ENCODE data around the gene AK4. TPM values are rescaled to one million over a fixed set of nuclear protein-coding genes. Genes with fewer than 3 reads are reported as not detected.

The AK4 gene
- polyA plus RNA-seq, 3 donors, result 4.3 to 9.9 (median 6.7) TPM

DNA sequence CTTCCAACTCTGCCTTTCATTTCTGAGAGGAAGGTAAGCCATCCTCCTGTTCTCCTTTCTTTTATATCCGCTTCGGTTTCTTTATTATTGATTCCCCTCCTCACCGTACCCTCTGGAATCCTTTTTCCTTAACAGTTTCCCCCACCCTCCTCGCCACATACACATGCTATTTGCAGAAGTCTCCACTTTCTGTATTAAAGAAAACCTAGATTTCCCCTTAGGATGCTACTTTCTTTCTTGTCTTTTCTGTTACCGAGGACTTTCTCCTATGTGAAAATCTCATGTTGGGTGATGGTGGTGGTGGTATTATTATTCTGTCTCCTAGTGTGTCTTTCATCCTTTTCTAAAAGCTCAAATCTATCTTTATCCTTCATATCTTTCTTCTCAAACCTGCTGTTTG, 62.3 kb downstream of the AK4 start:
- no peak overlapping the region for H3K4me2 ChIP-seq (replicated peaks; ENCODE audit: extremely low read depth, low read length, poor library complexity, severe bottlenecking)
- H2AFZ ChIP-seq (ENCODE audit: insufficient read depth, low read depth, low read length, poor library complexity, severe bottlenecking), result no peak overlapping the region
- 100% methylated on average over 2 of the region's 5 CpGs for WGBS (ENCODE audit: insufficient coverage)
- Mint-ChIP-seq H3K27me3 (ENCODE audit: low read depth in 3 of 3) (no peaks in the 10 kb centered on the region), H3K27ac (peak overlapping the region in 1 of 7 donors; percentile 75), H3K36me3 (peaks cover 0 to 3% of the 10 kb centered on the region in 2 donors), H3K9me3 (no peaks in the 10 kb centered on the region), H3K4me3 (no peak overlapping the region), H3K4me1 (peaks cover 30% of the 10 kb centered on the region)
- H3K4me1 ChIP-seq (ENCODE audit: control insufficient read depth in 1 of 2, insufficient read depth in 2 of 2, low read length in 2 of 2), result peaks cover 21 to 24% of the 10 kb centered on the region in 2 donors
- DNase-seq, result no peak
- H3K36me3 ChIP-seq (replicated peaks in 1 of 2; ENCODE audit: control insufficient read depth in 1 of 2, insufficient read depth in 2 of 2, low read length in 2 of 2), result no peaks in the 10 kb centered on the region
- TF ChIP-seq, protein P1, sequence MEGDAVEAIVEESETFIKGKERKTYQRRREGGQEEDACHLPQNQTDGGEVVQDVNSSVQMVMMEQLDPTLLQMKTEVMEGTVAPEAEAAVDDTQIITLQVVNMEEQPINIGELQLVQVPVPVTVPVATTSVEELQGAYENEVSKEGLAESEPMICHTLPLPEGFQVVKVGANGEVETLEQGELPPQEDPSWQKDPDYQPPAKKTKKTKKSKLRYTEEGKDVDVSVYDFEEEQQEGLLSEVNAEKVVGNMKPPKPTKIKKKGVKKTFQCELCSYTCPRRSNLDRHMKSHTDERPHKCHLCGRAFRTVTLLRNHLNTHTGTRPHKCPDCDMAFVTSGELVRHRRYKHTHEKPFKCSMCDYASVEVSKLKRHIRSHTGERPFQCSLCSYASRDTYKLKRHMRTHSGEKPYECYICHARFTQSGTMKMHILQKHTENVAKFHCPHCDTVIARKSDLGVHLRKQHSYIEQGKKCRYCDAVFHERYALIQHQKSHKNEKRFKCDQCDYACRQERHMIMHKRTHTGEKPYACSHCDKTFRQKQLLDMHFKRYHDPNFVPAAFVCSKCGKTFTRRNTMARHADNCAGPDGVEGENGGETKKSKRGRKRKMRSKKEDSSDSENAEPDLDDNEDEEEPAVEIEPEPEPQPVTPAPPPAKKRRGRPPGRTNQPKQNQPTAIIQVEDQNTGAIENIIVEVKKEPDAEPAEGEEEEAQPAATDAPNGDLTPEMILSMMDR (IDR thresholded peaks at IDR 0.05), result no peak
- no peaks in the 10 kb centered on the region for H3K9me3 ChIP-seq (replicated peaks in 1 of 2; ENCODE audit: control insufficient read depth in 1 of 2, insufficient read depth in 1 of 2, low read length in 2 of 2)
- no peaks in the 10 kb centered on the region for H4K20me1 ChIP-seq (ENCODE audit: insufficient read depth, low read length)
- H3K4me3 ChIP-seq (replicated peaks in 1 of 3; ENCODE audit: low read depth in 2 of 3, low read length in 3 of 3), result no peak overlapping the region
- H3K79me2 ChIP-seq (ENCODE audit: insufficient read depth, low read length), result no peaks in the 10 kb centered on the region
- intact Hi-C loops (cut with micrococcal nuclease), result loop anchor here in 1 of 2 donors (5.0 kb wide), 1 partner anchor 153 kb away; no protein-coding TSS in a partner anchor
- no peak overlapping the region for H3K27ac ChIP-seq (ENCODE audit: low read depth in 1 of 2, low read length in 2 of 2)
- no peak overlapping the region for H3K9ac ChIP-seq (ENCODE audit: insufficient read depth, low read length, poor library complexity, severe bottlenecking)
- H3K27me3 ChIP-seq (ENCODE audit: control insufficient read depth in 2 of 2, insufficient read depth in 2 of 2, low read length in 2 of 2), result no peaks in the 10 kb centered on the region

DNA sequence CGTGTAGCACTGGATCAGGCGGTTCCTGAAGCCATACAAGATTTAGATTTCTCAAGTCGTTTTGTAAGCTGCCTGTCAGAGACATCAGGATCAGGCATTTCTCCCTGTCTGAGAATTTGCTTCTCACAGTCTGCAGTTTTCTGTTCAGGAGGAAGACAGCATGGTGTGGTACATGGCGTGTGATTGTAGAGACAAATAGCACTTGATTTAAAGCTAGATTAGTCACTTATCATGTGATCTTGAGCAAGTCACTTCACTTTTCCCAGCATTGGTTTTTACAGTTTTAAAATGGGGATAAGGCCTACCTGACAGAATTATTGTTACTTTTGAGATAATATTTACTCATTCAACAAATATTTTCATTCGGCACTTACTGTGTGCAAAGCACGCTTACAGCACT, 63.3 kb downstream of the AK4 start:
- Mint-ChIP-seq H3K9me3 (no peaks in the 10 kb centered on the region), H3K27me3 (ENCODE audit: low read depth in 3 of 3) (no peaks in the 10 kb centered on the region), H3K27ac (no peak overlapping the region), H3K36me3 (peaks cover 0 to 3% of the 10 kb centered on the region in 2 donors), H3K4me1 (peaks cover 35% of the 10 kb centered on the region), H3K4me3 (no peak overlapping the region)
- H3K79me2 ChIP-seq (ENCODE audit: insufficient read depth, low read length), result no peaks in the 10 kb centered on the region
- no peak overlapping the region for H2AFZ ChIP-seq (ENCODE audit: insufficient read depth, low read depth, low read length, poor library complexity, severe bottlenecking)
- H3K4me1 ChIP-seq (ENCODE audit: control insufficient read depth in 1 of 2, insufficient read depth in 2 of 2, low read length in 2 of 2), result peaks cover 21 to 24% of the 10 kb centered on the region in 2 donors
- WGBS (ENCODE audit: insufficient coverage), result 100% methylated on average over 2 of the region's 6 CpGs
- no peaks in the 10 kb centered on the region for H3K27me3 ChIP-seq (ENCODE audit: control insufficient read depth in 2 of 2, insufficient read depth in 2 of 2, low read length in 2 of 2)
- H4K20me1 ChIP-seq (ENCODE audit: insufficient read depth, low read length), result no peaks in the 10 kb centered on the region
- H3K4me2 ChIP-seq (replicated peaks; ENCODE audit: extremely low read depth, low read length, poor library complexity, severe bottlenecking), result no peak overlapping the region
- DNase-seq, result peak in 1 of 3 donors; percentile 32
- TF ChIP-seq, protein P1 (IDR thresholded peaks at IDR 0.05), result no peak
- intact Hi-C loops (cut with micrococcal nuclease), result loop anchor here in 1 of 2 donors (5.0 kb wide), 1 partner anchor 154 kb away; no protein-coding TSS in a partner anchor
- no peaks in the 10 kb centered on the region for H3K9me3 ChIP-seq (replicated peaks in 1 of 2; ENCODE audit: control insufficient read depth in 1 of 2, insufficient read depth in 1 of 2, low read length in 2 of 2)
- no peak overlapping the region for H3K9ac ChIP-seq (ENCODE audit: insufficient read depth, low read length, poor library complexity, severe bottlenecking)
- H3K27ac ChIP-seq (ENCODE audit: low read depth in 1 of 2, low read length in 2 of 2), result no peak overlapping the region
- no peaks in the 10 kb centered on the region for H3K36me3 ChIP-seq (replicated peaks in 1 of 2; ENCODE audit: control insufficient read depth in 1 of 2, insufficient read depth in 2 of 2, low read length in 2 of 2)
- H3K4me3 ChIP-seq (replicated peaks in 1 of 3; ENCODE audit: low read depth in 2 of 3, low read length in 3 of 3), result no peak overlapping the region

All from CD14-positive monocyte (primary cell).